NCI-H446 treated with DMSO at 0.1 percent for 48 hours (cell line): ENCODE results near the gene DLGAP4.
"Not testable (repeated sequence)": the region's sequence is repeated elsewhere in the genome, so short reads cannot be mapped to it uniquely, and the experiment has no call there.

ENCODE experiments used
- DNase-seq: peaks from one replicate; lab custom pipeline; 2025; lab: John Stamatoyannopoulos, UW

Gene DLGAP4

DNA sequence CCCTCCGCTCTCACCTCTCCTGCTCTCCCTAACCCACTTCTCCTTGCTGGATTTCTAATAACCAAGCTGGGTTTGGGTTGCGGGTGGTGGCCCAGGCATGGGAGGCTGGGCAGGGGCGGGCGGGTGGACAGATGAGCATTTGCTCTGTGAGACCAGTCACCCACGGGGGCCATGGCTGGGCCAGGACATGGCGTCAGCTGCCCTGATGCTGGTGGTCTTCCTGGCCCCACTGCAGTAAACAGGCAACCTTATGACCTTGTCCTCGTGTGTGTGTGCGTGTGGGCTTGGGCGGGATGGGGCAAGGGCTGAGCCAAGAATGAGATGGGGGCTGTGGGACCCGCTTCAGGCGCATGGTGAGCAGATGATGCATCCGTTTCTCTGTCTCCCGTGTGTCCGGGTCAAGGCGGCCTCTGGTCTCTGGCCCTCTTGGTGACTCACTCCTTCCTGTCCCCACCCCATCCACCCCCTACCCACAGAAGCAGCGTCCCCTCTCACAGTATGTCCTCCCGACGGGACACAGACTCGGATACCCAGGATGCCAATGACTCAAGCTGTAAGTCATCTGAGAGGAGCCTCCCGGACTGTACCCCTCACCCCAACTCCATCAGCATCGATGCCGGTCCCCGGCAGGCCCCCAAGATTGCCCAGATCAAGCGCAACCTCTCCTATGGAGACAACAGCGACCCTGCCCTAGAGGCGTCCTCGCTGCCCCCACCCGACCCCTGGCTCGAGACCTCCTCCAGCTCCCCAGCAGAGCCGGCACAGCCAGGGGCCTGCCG, 193.8 kb downstream of the DLGAP4 start:
- no peak for DNase-seq

DNA sequence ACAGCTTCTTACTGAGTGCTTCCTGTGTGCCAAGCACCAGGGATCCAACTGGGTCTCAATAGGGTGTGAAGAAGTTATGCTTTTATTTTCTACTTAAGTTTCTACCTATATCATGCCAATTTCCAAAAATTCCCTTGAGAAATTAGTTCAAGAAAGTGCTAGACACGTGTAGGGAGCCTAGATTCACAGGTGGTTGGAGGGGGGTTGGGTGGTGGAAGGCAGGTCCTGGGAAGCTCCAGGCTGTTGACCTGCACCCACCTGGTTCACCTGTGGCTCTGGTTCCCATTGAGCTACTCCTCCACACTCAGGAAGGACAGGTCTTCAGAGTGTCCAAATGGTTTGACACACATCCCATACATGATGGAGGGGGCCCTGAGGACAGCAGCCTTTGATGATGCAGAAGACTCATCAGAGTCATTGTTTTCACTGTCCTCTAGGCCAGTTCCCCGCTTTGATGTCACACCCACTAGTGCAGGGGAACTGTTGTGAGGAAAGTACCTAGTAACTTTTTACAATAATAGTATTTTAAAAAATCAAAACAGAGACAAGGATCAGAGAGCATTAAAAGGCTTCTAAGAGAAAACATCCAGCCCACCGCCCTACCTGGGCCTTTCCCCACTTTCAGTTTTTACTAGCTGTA, 195.3 kb downstream of the DLGAP4 start:
- no peak for DNase-seq

DNA sequence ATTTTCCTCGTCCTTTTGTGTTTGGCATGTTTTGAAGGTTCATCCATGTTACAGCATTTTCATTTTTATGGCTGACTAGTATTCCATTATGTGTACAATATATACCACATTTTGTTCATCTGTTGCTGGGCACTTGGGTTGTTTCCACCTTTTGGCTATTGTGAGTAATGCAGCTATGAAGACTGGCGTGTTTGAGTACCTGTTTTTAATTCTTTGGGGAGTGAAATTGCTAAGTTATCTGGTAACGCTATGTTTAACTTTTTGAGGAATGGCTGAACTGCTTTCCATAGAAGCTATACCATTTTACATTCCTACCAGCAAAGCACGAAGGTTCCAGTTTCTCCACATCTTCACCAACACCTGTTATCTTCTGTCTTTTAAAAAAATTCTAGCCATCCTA, 198.2 kb downstream of the DLGAP4 start:
- DNase-seq = no peak

DNA sequence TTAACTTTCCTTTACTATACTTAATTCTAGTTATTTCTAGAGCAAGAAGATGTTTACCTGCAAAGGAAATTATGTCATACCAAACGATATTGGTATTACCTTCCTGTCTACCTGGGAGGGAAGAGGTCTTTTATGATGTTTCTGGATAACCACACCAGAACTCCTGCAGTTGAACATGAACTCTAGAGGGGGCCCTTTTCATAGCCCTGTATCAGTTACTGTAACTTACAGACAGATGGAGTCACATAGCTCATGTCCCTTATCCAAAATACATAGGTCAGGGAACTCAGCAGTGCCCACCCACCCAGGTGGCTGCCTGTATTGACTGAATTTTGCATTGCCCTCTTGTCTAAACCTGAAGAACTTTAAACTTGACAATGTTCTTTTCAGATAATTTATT, 200.1 kb downstream of the DLGAP4 start:
- no peak for DNase-seq

DNA sequence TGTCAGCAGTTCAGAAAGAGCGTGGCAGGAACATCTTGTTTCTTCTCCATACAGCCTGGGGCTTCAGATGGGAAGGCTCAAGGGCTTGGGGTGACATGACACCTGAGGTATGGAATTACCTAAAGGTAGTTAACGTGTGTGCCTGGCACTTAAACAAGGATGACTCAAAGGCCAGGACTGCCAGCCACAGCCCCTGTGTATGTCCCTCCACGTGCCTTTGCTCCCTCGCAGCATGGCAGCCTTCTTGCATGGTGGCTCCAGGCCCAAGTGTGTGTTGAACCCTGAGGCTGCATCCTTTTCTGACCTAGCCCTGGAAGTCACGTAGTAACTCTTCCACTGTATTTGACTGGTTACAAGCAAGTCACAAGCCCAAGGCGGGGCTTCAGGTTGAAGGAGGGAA, 201.6 kb downstream of the DLGAP4 start:
- no peak for DNase-seq

DNA sequence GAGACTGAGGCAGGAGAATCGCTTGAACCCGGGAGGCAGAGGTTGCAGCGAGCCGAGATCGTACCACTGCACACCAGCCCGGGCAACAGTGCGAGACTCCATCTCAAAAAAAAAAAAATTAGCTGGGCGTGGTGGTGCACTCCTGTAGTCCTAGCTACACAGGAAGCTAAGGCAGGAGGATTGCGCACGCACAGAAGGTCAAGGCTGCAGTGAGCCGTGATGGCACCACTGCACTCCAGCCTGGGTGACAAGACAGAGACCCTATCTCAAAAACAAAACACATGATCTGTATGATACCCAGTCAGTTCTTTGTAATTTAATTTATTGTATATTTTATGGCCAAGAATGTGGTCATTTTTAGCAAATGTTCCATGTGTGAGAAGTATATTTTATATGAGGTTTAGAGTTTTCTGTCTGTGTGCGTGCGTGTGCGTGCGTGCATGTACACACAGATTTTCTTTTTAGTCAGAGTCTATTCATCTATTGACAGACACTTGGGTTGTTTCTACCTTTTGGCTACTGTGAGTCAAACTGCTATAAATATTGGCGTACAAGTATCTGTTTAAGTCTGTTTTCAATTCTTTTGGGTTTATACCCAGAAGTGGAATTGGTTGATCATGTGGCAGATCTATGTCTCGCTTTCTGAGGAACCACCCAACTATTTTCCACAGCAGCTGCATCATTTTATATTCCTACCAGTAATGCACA, 213.0 kb downstream of the DLGAP4 start:
- DNase-seq = no peak

DNA sequence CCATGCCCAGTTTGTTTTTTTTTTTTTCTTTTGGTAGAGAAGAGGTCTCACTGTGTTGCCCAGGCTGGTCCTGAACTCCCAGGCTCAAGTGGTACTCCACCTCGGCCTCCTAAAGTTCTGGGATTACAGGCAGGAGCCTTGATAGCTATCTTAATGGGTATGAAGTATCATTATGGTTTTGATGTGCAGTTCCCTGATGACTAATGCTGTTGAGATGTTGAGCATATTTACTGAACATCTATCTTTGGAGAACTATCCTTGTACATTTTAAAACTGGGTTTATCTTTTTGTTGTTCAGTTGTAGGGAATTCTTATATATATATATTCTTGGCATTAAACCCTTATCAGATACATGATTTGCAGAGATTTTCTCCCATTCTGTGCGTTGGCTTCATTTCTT, 213.8 kb downstream of the DLGAP4 start:
- no peak for DNase-seq

DNA sequence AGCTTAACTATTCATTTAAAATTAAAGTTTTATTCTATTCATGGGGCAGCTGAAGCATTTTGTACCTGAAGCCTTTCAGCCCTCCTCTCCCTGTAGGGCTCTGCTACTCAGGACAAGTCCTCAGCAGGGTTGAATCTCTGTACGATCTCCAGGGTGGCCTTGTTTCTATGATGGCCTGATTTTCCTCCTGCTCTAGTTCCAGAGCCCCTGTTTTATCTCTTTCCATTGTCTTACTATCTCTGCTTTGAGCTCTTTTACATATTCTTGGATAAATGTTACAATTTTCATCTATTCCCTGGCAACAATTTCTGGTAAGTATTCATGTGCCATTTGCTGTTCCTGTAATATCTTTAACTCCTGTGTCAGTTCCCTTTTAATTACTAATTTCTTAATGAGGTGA, 215.4 kb downstream of the DLGAP4 start:
- no peak for DNase-seq

DNA sequence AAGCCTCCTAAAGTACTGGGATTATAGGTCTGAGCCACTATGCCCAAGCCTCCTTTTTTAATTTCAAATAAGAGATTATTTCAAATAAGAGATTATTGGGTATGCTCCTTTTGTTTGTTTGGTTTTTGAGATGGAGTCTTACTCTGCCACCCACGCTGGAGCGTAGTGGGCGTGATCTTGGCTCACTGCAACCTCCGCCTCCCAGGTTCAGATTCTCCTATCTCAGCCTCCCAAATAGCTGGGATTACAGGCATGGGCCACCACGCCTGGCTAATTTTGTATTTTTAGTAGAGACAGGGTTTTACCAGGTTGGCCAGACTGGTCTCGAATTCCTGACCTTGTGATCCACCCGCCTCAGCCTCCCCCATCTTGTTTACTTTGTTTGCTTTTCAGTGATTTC, 216.3 kb downstream of the DLGAP4 start:
- not testable (repeated sequence) for DNase-seq

DNA sequence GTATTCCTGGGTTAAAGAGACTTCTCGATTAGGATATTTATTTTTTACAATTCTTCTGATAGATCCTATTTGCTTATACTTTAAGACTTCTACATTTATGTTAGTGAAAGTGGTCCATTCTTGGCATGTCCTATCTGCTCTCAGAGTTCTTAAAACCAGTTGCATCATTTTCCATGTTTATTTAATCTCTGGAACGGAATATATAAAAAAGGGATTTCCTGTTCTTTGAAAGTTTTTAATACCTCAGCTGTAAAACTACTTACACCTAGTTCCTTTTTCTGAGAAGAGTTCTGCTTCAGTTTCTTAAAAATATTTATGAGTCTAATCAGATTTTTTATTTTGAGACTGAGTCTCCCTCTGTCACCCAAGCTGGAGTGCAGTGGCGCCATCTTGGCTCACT, 217.2 kb downstream of the DLGAP4 start:
- DNase-seq = no peak

DNA sequence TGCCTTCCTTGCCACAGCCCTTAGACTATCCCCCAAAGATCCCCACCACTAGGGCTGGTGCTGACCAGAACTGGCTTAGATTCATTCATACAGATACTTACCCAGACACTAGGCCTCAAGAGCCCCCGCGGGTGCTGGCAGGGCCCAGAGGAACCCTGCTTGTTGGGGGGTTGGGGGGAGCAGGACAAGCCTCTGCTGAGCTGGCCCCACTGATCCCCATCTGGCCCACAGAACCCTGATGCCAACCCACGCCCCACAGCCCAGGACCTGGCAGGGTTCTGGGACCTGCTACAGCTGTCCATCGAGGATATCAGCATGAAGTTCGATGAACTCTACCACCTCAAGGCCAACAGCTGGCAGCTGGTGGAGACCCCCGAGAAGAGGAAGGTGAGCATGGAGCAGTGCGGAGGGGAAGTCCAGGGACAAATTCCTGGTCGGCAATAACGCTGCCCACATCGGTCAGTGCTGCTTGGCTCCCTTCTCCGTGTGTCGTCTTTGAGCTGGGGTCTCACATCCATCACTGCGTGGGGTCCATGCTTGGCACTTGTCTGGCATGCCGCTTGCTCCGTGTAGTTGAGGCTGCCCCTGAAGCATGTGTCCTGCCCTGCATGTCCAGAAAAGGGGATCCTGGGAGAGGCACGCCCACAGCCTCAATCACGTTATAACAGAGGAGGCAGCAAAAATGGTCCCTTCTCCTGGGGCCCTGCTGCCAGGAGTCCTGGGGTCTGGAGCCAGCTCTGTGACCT, 219.7 kb downstream of the DLGAP4 start:
- no peak for DNase-seq

DNA sequence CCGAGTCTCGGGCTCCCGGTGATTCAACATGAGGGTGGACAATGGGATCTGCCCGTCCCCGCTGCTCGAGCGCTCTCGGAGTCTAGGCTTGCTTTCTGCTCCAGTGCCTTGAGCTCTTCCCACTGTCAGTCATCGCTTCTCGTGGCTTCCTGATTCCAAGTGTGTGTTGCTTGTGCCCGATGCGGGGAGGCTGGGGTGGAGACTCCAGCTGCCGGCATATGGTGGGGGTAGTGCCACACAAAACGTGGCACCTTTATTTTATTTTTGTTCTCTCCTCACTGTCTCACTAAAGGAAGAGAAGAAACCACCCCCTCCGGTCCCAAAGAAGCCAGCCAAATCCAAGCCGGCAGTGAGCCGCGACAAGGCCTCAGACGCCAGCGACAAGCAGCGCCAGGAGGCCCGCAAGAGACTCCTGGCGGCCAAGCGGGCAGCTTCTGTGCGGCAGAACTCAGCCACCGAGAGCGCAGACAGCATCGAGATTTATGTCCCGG, 220.4 kb downstream of the DLGAP4 start:
- no peak for DNase-seq

DNA sequence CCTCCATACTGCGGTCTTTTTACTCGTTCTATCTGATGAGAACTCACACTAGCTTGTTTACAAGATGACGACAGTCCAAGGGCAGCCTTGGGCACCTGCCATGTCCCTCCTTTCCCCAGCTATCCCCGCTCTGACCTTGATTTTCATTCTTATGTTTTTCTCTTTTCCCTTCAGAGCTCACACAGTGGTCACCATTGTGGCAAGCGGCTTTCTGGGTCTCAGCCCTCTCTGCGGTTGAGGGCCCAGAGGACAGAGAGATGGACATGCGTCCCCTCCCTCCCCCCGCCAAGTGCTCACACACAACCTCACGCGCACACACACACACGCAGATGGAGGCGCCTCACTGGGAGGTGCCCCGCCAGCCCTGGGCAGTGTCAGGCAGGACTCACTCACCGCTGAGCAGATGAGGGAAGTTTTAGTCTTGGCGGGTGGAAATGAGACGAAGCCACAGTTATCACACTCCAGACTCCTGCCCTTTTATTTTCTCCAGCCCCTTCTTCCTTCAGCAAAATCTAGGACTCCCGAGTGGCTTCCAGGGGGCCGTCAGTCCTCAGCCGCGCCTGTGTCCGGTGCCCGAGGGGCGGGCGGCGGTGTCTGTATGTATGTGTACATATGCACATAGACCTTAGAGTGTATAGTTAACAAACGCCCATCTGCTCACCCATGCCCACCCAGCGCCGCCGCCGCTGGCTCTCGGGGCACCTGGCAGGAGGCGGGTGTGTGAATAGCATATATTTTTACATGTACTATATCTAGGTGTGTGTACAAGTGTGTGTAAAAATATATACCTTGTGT, 221.4 kb downstream of the DLGAP4 start:
- no peak for DNase-seq

DNA sequence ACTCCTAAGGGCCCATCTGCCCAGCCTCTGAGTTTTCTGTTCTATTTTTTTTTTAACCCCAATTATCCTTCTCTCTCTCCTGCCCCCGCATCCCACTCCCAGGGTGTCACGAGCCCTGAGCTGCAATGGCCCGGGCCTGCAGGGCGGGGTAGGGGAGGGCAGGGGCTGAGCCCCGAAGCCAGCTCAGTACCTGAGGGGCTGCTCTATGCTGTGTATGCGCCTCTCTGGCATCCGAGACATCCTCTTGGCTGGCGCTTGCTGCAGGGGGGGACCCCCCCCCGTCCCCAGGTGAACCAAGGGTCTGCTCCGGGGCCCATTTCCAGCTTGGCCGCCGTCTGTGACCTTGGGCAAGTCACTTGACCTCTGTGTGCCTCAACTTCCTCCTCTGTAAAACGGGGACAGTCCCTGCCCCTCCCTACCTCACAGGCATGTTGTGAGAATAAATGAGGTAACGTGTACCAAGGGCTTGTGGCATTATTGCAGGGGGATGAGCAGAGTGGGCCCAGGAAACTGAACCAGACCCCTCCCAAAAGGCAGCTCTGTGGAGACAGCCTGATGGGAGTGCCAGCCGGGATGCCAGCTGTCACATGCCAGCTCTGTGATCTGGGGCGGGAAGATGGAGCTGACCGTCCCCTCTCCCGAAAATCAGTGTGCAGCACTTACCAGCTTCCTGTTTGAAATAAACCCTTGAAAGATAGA, 222.2 kb downstream of the DLGAP4 start:
- no peak for DNase-seq

DNA sequence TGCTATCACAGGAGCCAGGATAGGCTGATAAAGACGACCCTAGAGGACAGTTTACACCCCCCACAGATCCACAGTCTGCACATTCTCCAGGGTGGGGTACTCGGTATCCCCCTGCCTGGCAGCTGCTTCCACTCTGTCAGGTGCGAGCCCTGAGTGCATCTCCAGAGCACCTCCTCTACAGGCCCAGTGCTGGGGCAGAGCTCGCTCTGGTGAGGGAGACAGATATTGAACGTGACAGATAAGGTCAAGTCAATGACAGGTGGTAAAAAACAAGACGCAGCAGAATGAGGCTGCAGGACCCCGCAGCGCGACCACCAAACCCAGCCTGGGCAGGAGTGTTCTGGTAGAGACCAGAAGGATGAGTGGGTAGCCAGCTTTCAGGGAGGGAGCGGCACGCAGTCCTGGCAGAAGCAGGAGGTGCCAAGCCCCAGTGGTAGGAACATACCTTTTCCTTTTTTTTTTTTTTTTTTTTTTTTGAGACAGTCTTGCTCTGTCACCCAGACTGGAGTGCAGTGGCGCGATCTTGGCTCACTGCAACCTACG, 222.8 kb downstream of the DLGAP4 start:
- DNase-seq = no peak

DNA sequence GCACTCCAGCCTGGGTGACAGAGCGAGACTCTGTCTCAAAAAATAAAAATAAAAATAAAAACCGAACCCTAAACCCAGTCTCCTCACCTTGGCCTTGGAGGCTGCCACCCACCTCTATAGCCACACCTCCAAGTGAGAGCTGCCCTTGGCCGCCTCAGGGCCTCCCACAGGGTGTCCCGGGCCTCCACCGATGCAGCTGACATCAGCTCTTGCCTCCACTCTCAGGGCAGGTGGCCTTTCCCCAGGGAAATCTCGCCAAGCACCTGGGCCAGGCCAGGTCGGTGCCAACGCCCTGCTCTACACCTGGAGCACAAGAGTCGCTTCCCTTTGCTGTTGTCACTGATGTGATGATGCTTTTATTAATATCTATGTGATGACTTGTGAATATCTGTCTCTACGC, 226.2 kb downstream of the DLGAP4 start:
- DNase-seq = no peak

DNA sequence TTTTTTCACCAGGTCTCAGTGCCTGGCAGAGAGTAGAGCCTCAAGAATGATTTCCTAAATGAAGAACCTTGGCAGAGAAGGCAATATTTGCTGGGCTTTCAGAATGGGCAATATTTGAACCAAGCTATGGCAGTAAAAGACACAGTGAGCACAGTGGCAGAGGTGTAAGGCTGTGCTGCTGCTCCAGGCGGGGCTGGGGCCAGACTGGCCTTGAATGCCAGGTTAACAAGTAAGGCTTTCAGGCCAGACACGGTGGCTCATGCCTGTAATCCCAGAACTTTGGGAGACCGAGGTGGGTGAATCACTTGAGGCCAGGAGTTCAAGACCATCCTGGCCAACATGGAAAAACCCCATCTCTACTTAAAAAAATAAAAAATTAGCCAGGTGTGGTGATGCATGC, 226.7 kb downstream of the DLGAP4 start:
- no peak for DNase-seq

DNA sequence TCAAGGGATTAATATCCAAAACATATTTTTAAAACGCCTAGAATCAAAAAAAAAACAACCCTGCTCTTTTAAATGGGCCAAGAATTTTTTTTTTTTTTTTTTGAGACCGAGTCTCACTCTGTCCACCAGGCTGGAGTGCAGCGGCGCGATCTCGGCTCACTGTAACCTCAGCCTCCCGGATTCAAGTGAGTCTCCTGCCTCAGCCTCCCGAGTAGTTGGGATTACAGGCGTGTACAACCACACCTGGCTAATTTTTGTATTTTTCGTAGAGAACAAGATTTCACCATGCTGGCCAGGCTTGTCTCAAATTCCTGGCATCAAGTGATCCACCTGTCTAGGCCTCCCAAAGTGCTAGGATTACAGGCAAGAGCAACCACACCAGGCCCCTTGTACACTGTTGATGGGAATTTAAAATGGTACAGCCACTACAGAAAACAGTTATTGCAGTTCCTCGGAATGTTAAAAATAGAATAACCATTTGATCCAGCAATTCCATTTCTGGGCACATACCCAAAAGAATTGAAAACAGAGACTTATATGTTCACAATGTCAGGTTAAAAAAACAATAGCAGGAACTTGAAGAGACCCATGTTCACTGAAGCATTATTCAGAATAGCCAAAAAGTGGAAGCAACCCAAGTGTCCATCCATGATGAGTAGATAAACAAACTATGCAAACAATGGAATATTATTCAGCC, 232.0 kb downstream of the DLGAP4 start:
- DNase-seq = no peak

DNA sequence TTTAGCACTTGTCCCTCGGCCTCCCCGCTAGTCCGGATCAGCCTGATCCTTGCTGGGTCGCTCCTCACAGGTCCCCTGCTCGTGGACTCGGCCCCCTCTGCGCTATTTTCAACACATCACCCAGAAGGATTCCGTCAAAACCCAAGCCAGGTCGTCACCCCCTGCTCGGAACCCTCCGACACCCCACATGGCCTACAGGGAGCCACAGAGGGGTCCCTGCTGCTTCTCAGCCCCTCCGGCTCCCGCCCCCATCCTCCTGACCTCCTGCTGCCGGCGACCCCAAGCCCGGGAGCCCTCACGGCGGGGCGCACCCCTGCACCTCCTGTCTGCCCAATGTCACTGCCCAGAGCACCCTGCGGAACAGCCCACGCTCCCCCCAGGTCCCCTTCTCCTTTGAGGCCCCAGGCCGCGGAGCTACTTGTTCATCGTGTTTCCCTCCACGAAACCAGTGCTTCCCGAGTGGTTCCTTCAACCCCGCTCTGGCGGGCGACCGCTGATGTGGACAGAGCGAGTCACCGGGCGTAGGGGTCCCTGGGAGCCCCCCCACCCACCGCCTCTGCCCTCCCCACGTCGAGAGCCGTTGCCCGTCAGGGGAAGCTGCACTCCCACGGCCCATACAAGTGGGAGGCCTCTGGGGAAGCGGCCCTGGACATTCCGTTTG, 234.5 kb downstream of the DLGAP4 start:
- DNase-seq = no peak
